Activated CD8-positive, alpha-beta memory T cell treated with anti-CD3 and anti-CD28 coated beads, Interleukin-2, amount 50 U/mL, for 24 hours (primary cell): ENCODE data around the gene CFAP251.
"Not testable (repeated sequence)": the region's sequence is repeated elsewhere in the genome, so short reads cannot be mapped to it uniquely, and the experiment has no call there.

ENCODE experiments used
- DNase-seq: peaks from one replicate; pipeline ENCODE4 v3.0.0-alpha.2; 2020; ENCODE audit errors: extremely low read depth

The CFAP251 gene

DNA sequence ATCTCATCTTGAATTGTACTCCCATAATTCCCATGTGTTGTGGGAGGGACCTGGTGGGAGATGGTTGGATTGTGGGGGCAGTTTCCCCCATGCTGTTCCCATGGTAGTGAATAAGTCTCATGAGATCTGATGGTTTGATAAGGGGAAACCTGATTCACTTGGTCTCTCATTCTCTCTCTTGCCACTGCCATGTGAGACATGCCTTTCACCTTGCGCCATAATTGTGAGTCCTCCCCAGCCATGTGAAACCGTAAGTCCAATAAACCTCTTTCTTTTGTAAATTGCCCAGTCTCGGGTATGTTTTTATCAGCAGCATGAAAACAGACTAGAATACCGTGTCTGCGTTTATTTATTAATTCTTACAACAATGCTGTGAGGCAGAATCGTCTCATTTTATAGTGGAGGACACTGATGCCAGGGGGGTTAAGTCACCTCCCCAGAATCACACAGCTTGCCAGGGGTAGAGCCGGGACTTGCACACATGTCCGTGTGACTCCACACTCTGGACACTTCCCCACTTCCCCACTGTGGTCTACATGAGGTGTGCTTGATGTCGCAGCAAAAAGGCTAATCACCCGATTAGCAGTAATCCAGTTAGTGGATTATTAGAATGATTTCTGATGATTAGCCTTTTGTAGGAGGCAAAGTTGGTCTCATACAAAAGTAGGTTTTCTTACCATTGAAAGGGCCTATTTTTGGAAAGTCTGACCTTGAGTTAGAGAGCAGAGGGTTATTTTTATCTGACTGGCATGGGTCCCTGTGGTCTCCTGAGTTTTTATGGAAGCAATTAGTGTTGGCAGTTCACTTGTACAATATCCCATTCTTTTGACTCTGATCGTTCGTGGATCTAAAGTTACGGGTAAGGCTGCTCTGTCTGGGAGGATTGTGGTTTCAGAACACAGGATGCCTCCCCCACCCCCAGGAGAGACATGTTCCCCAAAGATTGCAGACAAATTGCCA is 55.9 kb downstream of the CFAP251 start:
- DNase-seq: no peak

DNA sequence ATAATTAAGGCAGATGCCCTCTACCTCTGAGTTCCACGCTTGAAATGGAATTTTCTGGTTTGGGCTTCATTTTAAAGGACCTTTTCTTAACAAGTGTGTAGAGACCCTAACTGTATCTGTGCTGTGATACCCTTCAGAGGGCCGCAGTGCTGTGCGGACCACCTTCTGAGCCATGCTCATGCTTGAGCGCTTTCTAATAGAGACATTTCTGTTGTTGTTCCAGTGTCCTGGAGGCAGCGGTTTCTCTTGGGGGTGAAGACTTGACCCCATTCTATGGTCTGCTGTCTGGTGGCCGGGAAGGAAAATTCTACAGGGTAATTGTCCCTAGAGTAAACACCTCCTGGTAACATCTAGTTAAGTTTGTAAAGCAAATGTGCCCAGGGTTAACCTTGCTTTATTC is 56.6 kb downstream of the CFAP251 start:
- no peak for DNase-seq

DNA sequence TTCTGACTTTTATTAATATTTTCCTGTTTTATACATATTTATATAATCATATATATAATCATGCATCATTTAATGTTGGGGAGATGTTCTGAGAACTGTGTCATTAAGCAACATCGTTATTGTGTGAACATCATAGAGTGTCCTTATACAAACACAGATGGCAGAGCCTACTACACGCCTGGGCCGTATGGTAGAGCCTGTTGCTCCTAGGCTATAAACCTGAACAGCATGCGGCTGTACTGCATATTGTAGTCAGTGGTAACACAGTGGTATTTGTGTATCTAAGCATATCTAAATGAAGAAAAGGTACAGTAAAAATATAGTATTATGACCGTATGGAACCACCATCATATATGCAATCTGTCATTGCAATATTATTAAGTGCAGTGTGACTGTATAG is 58.6 kb downstream of the CFAP251 start:
- no peak for DNase-seq

DNA sequence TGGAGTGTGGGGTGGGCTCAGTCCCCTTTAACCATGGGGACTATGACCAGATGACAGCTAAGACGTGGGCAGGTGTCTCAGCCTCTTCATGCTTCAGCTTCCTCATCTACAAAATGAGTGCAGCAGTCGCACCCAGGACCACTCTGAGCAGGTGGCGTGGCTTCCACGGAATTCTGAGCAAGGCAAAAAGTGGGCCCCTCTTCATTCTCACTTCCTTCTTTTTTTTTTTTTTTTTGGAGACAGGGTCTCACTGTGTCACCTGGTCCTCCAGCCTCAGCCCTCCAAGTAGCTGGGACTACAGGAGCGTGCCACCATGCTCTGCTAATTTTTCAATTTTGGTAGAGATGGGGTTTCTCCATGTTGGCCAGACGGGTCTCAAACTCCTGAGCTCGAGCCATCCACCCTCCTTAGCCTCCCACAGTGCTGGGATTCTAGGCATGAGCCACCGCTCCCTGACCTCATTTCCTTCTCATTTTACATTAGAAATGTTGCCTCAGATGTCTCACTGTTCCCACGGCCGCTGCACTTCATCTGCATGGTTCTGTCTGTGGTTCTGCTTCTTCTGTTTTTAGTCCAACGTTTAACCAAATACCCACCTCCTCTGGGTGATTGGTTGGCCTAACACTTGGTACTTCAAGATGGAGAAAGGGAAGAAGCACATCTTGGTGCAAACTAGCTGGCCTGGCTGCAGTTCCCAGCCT is 61.9 kb downstream of the CFAP251 start:
- no peak for DNase-seq

DNA sequence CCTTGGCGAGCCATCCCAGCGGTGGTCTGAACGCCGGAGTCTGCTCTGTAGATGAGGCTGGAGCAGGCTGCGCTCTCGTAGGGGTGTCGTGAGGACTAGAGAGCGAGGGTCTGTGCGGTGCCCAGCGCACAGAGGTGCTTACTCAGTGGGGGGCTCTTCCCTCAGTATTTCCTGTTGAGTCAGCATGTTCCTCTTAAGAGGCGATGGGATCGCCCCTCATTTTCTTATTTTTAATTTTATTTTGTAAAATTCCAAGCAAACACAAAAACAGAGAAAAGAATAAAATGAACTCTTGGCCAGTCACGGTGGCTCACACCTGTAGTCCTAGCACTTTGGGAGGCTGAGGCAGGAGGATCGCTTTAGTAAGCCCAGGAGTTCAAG is 62.5 kb downstream of the CFAP251 start:
- DNase-seq: no peak

DNA sequence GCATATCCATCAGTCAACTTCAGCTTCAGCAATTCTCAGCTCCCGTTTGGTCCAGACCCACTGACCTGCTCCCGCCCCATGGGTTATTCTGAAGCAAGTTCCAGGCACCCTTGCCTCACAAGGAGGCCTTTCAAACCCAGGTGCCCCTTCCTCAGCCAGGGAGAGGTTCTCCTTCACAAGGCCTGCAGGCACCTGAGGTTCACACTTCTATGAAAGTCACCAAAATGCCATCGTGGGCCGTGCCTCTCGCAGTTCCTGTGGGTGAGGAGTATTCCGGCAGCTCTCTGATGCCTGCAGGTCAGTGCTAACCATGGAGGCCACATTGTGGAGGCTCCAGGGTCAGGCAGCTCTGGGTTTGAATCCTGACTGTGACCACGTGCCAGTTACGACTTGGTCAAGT is 63.1 kb downstream of the CFAP251 start:
- DNase-seq: no peak

DNA sequence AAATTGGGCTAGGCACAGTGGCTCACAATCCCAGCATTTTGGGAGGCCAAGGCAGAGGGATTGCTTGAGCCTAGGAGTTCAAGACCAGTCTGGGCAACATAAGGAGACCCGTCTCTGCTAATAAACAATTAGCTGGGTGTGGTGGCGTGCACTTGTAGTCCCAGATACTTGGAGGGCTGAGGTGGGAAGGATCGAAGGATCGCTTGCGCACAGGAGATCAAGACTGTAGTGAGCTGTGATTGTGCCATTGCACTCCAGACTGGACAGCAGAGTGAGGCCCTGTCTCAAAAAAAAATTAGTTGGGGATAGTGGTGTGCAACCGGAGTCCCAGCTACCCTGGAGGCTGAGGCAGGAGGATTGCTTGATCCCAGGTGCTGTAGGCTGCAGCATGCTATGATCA is 64.6 kb downstream of the CFAP251 start:
- DNase-seq: no peak

DNA sequence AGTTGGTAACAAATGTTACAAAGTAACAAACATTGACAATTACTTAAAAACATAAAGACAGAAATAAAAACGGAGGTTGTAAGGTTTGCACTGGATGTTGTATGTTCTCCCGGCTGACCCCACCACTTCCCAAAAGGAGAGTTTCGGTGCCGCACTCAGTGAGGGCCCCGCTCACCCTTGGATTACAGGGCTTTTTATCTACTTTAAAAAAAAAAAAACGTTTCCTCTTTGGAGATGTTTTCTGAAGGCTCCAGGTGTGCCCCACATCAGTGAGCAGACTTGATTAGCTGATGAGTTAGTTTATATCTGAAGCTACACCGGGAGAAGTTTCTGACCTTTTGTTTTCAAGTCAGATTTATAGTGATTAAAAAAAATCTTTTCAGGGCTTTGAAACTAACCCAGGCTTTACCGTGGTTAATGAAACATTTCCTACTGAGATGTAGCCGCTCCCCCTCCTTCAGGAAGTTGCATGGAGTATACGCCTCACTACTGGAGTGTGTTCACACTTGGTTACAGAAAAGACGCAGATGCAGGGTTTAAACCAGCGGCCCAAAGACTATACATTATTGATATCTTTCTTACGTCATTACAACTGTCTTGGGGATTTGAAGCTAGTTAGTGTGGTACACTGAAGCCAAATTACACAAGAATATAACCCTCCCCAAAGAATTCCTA is 65.3 kb downstream of the CFAP251 start:
- DNase-seq: no peak

DNA sequence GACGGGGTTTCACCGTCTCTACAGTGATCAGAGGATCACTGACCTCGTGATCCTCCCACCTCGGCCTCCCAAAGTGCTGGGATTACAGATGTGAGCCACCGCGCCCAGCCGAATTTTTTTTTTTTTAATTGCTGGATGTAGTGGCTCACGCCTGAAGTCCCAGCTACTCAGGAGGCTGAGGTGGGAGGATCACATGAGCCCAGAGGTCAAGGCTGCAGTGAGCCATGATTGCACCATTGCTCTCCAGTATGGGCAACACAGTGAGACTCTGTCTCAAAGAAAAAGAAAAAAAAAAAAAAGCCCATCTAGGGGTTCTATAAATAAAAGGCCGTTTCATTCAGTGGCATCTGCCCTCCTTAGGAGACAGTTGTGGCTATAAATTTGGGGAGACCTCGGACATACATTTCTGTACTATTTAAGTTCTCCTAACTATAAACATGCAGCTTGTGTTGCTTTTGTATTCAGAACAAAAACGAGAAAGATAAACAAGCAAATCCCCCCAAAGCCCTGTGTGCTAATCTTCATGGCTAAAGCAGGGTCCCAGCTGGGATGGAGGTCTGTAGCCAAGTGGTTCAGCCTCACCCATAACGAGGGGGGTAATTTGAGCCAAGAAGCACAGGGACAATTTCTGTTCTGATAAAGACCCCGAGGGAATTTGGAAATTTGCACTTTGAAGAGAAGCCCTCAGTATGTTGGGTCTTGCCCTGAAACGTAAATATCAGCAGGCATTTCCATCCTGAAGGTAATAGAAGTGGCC is 68.3 kb downstream of the CFAP251 start:
- DNase-seq: no peak

DNA sequence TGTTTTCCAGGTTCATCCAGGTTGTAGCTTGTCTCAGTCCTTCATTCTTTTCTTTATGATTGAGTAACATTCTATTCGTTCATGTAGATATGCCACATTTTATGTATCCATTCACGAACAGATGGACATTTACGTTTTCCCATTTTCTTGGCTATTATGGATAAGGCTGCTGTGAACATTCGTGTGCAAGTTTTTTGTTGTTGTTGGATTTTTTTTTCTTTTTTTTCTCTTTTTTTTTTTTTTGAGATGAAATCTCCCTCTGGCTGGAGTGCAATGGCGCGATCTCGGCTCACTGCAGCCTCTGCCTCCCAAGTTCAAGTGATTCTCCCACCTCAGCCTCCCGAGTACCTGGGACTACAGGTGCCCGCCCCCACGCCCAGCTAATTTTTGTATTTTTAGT is 70.1 kb downstream of the CFAP251 start:
- DNase-seq: not testable (repeated sequence)

DNA sequence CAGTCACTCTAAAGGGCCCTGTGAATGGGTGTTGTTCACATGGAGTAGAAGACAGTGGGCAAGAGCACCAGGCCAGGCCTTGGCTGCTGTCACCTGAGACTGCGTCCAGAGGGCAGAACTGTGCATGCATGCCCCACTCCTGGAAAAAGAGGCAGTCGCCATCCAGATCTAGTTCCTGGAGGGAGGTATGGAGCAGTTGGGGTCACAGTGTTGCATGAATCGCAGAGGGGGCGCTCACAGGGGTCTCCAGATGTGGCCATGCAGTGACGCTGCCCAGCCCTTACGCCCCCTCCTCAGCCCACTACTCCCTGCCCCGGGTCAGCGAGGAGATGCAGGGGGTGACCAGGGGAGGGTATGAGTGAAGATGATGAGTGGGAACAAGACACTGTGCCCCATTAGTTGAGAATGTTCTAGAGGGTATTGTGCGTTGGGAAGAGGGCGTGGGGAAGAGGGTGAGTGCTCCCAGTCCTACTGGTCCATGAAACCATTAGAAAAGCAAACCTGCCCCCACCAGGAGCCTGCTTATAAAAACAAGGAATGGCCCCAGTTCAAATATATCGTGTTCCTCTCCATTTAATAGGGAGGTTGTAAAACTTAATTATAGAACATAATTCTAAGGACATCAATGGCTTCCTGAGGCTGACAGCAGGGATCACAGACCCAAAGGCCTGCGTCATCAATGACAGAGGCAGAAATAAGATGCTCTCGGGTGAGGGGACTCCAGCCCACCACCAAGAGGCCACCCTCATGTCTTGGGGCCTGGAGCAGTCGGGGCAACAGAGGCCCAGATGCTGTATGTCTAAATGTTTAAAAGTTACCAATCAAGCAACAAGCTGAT is 71.1 kb downstream of the CFAP251 start:
- DNase-seq: no peak

DNA sequence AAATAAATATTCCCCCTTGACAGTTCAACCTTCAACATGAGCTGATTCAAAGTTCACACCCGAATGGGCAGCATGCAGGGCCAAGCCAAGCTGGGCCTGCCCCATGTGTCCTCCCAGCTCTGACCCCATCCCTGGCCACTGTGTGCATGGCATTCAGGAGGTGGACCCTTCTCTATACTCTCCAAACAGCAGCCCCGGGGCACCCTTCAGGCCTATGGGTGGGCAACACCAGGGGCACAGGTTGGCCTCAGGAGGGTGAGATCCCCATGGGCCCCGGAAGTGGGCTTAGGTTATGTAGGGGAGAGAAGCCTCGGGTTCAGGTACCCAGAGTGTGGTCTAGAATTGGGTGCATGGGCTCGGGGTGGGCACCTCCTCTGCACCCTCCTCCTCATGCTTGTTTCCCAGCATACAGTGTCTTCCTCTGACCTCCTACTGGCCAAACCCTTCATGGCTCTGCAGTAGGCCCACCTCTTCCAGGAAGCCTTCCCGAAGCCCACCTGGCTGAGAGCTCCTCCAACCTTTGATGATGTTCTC is 71.8 kb downstream of the CFAP251 start:
- no peak for DNase-seq

DNA sequence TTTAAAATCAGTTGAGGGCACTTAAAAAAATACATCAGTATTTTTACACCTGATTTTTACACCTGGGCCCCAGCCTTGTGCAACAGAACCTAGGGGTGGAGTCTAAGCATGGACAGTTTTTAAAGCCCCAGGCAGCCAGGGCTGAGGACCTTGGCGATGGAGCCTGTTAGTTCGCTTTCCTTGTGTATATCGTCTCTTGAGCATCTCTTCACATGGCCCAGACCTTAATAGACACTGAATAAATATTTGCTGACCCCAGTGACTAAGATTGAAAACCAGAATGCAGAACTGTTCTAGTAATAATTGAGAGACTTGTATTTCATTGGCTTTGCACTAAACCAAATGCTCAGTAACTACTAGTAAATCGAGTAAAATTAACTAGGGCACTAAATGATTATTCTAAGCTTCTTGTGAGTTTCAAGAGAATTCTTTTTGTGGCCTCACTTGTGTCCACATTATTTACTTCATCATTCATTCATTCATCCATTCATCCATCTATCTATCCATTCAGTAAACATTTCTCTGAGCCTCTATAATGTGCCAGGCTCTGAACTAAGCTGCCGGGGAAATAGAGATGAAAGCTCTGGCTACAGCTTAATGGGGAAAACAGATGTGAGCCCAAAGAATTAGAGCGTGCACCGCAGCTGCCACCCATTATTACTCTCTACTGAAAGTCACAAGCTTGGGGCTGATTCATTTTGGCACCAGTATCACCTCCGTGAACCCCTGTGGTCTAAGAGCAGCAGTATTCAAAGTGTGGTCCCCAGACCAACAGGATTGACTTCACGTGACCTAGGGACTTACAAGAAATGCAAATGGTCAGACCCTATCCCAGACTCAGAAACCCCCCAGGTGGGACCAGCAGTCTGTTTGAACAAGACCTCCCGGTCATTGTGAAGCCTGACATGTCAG is 72.6 kb downstream of the CFAP251 start:
- DNase-seq: no peak

DNA sequence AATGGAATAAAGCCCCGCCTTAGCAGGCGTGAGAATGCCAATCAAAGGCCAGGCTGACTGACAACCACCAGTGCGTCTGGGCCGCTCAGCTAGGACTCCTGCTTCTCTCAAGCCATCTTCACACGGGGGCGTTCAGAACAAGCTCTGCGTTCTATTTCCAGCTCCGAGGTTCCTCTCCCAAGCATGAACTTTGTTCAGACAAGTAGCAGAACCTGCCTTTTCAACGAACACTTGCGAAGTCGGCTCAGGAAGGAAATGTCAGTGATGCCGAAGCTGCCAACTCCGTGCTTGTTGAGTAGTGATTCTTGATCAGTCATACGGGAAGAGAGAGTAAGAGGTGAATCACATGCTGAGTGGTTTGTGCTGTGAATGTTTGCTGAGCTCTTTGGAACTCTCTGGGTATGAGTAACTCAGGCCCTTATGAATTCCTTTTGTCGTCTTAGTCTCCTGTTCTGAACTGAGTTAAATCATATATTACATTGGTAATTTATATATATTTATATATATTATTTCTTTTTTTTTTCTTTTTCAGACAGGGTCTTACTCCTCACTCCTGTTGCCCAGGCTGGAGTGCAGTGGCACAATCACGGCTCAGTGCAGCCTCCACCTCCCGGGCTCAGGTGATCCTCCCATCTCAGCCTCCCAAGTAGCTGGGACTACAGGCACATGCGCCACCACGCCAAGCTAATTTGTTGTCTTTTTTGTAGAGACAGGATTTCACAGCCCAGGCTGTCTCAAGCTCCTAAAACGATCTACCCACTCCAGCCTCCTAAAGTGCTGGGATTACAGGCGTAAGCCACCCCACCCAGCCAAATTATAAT is 73.9 kb downstream of the CFAP251 start:
- DNase-seq: peak; percentile 15

DNA sequence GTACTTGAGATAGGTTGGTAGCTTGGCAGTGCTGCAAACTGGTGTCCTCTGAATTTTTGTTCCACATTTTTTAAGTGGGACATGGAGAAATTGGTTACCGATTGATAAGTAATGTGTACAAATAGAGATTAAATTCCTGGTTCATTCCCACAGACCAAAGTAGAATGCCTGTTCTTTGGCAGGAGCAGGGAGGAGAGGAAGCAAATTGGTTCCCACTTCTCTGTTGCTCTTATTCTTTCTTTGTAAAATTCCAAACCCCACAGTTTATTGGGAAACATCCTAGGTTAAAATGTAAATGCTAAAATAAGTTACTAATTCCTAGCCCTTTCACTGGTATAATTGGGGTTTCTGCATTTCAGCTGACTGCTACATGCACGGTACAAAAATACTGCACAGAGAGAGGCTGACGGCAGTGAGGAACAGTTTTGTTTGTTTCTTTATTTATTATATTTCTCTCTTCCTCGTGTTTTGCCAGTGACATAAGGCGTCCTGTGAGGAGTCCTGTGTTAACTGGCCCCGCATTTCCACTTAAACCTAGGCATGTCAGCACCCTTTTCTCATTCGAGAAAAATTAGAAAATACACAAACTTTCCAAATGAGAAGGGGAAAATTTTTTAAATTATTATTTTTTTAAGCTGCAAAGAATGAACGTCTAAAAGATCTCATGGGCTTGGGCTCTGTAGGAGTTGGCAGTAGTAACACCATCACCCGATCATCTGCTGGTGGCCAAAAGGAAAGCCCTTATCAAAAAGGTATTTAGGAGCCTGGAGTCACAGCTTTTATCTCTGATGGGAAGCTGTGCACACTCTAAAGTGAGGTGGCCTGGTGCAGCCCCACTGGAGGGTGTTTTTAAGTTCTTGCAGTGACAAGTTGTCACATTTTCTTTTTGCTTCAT is 77.9 kb downstream of the CFAP251 start:
- no peak for DNase-seq

DNA sequence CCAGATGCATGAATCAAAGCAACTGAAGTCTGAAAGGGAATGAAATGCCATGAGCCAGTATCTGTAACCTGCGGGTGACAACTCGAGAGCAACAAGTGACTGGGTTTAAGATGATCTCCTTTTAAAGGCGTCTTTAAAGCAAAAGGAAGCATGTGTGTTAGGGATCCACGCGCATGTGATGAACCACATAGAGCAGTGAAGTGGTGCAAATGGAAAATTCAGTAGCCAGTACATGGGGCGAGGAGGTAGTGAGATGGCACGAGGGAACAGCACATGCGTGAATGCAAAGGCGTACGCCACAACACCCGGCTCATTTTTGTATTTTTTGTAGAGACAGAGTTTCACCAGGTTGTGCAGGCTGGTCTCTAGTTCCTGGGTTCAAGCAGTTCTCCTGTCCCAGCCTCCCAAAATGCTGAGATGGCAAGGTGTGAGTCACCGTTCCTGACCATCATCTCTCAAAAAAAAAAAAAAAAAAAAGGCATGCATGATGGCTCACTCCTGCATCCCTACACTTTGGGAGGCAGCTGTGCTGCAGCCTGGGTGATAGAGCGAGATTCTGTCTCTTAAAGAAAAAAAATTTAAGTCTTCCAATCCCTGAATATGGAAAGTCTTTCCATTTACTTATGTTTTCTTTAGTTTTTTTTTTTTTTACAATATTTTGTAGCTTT is 78.7 kb downstream of the CFAP251 start:
- no peak for DNase-seq
